Fibroblast of the conjunctiva (primary cell): ENCODE results near the gene CTNNA2.

Source experiments
- DNase-seq: peaks from one replicate; pipeline ENCODE4 v3.0.0-alpha.2; 2010; ENCODE audit warnings: low read depth

The CTNNA2 gene

GRCh38 chr2:80568011-80568410 is 1055.2 kb downstream of the CTNNA2 start:
- DNase-seq: no peak

- no peak for DNase-seq
These were observed 1060.3 kb downstream of the CTNNA2 start for GRCh38 chr2:80573167-80573566.

GRCh38 chr2:80573950-80574349 is 1061.1 kb downstream of the CTNNA2 start:
- DNase-seq: no peak

- no peak for DNase-seq
These were observed 1066.9 kb downstream of the CTNNA2 start for GRCh38 chr2:80579756-80580155.

GRCh38 chr2:80591233-80591632 is 1078.4 kb downstream of the CTNNA2 start:
- DNase-seq: no peak

GRCh38 chr2:80592106-80592505 is 1079.3 kb downstream of the CTNNA2 start:
- no peak for DNase-seq

- no peak for DNase-seq
These were observed 1097.3 kb downstream of the CTNNA2 start for GRCh38 chr2:80610108-80610507.

- DNase-seq: no peak
These were observed 1108.8 kb downstream of the CTNNA2 start for GRCh38 chr2:80621656-80622055.

GRCh38 chr2:80624062-80624461 is 1111.2 kb downstream of the CTNNA2 start:
- DNase-seq: no peak

GRCh38 chr2:80634590-80634989 is 1121.7 kb downstream of the CTNNA2 start:
- DNase-seq: no peak

- no peak for DNase-seq
These were observed 1125.9 kb downstream of the CTNNA2 start for GRCh38 chr2:80638783-80639182.

- DNase-seq: no peak
These were observed 1129.6 kb downstream of the CTNNA2 start for GRCh38 chr2:80642465-80642864.

- DNase-seq: no peak
These were observed 1130.7 kb downstream of the CTNNA2 start for GRCh38 chr2:80643598-80643997.

- no peak for DNase-seq
These were observed 1138.6 kb downstream of the CTNNA2 start for GRCh38 chr2:80651435-80651834.

GRCh38 chr2:80655265-80655664 is 1142.4 kb downstream of the CTNNA2 start:
- no peak for DNase-seq

- no peak for DNase-seq
These were observed 1157.9 kb downstream of the CTNNA2 start for GRCh38 chr2:80670763-80671162.

GRCh38 chr2:80687524-80687923 is 1174.7 kb downstream of the CTNNA2 start:
- no peak for DNase-seq

GRCh38 chr2:80689106-80689505 is 1176.3 kb downstream of the CTNNA2 start:
- DNase-seq: no peak
